Measurements from ENCODE around the gene ADGRL1. TPM values are rescaled to one million over a fixed set of nuclear protein-coding genes. Genes with fewer than 3 reads are reported as not detected.
A peak's percentile ranks its signal among the peaks of the same experiment; 100 is the strongest.

Gene ADGRL1
- polyA plus RNA-seq, 3 donors = 41.5 to 51.7 (median 45.3) TPM

- no peak for DNase-seq
These were observed 63.4 kb downstream of the ADGRL1 start for GRCh38 chr19:14142262-14143190.

- DNase-seq = no peak
These were observed 64.9 kb downstream of the ADGRL1 start for GRCh38 chr19:14141041-14141440.

- DNase-seq = no peak
These were observed 66.0 kb downstream of the ADGRL1 start for GRCh38 chr19:14139944-14140343.

- DNase-seq = no peak
These were observed 67.2 kb downstream of the ADGRL1 start for GRCh38 chr19:14138576-14139265.

- peak; percentile 100 for DNase-seq
These were observed 69.3 kb downstream of the ADGRL1 start, which contains the start of gene ASF1B for GRCh38 chr19:14136509-14137281. Gene ASF1B (minus strand): TSS chr19:14136589. CDS start chr19:14136456, 133 bp downstream.

- no peak for DNase-seq
These were observed 69.9 kb downstream of the ADGRL1 start for GRCh38 chr19:14135985-14136508.

- DNase-seq = no peak
These were observed 70.6 kb downstream of the ADGRL1 start for GRCh38 chr19:14135355-14135754.

- DNase-seq = no peak
These were observed 78.0 kb downstream of the ADGRL1 start for GRCh38 chr19:14127929-14128509.

GRCh38 chr19:14127176-14127575 lies 78.8 kb downstream of the ADGRL1 start:
- DNase-seq = no peak

GRCh38 chr19:14122924-14123323 lies 83.0 kb downstream of the ADGRL1 start:
- no peak for DNase-seq

- no peak for DNase-seq
These were observed 85.5 kb downstream of the ADGRL1 start for GRCh38 chr19:14120497-14120780.

GRCh38 chr19:14119644-14120496 lies 86.1 kb downstream of the ADGRL1 start:
- no peak for DNase-seq

GRCh38 chr19:14119146-14119545 lies 86.8 kb downstream of the ADGRL1 start:
- no peak for DNase-seq

- DNase-seq = no peak
These were observed 87.6 kb downstream of the ADGRL1 start for GRCh38 chr19:14118165-14119051.

GRCh38 chr19:14117668-14118164 lies 88.3 kb downstream of the ADGRL1 start, which contains the start of gene PRKACA:
Gene PRKACA (minus strand): TSS chr19:14117762. CDS start chr19:14117547, 215 bp downstream.
- peak; percentile 99 for DNase-seq

- no peak for DNase-seq
These were observed 88.9 kb downstream of the ADGRL1 start for GRCh38 chr19:14116918-14117578.

GRCh38 chr19:14116525-14116917 lies 89.4 kb downstream of the ADGRL1 start:
- no peak for DNase-seq

- DNase-seq = no peak
These were observed 90.2 kb downstream of the ADGRL1 start for GRCh38 chr19:14115756-14116155.

GRCh38 chr19:14114854-14115253 lies 91.1 kb downstream of the ADGRL1 start:
- DNase-seq = no peak

Measured in renal pelvis (tissue), 4 donors.